Measurements from ENCODE around the gene DLGAP1. TPM values are rescaled to one million over a fixed set of nuclear protein-coding genes. Genes with fewer than 3 reads are reported as not detected.
A peak's percentile ranks its signal among the peaks of the same experiment; 100 is the strongest.

DLGAP1 gene
- total RNA-seq, 1 donor from 2014 or later: 18.5 TPM

- Mint-ChIP-seq H3K27me3 (ENCODE audit: insufficient read depth, low read depth) (peaks cover 2% of the 10 kb centered on the region), H3K27ac (peak overlapping the region; percentile 18), H3K36me3 (no peaks in the 10 kb centered on the region), H3K4me1 (peaks cover 50% of the 10 kb centered on the region), H3K9me3 (peaks cover 10% of the 10 kb centered on the region), H3K4me3 (no peak overlapping the region)
- no peaks in the 10 kb centered on the region for H3K9me3 ChIP-seq (ENCODE audit: low read depth)
- H3K4me3 ChIP-seq: no peak overlapping the region
- H4K20me1 ChIP-seq (ENCODE audit: low read depth): no peaks in the 10 kb centered on the region
- no peak overlapping the region for H3K27ac ChIP-seq
- no peaks in the 10 kb centered on the region for H3K79me2 ChIP-seq (ENCODE audit: low read depth)
- H3K27me3 ChIP-seq: no peaks in the 10 kb centered on the region
- no peak for TF ChIP-seq EZH2phosphoT487 (IDR thresholded peaks at IDR 0.05)
- TF ChIP-seq EZH2 (IDR thresholded peaks at IDR 0.05): no peak
- no peak for TF ChIP-seq CTCF (IDR thresholded peaks at IDR 0.05)
- no peaks in the 10 kb centered on the region for H3K36me3 ChIP-seq
- H3F3A ChIP-seq (ENCODE audit: low read depth): peaks cover 48% of the 10 kb centered on the region
- no peak for DNase-seq (ENCODE audit: low spot score)
- no peak overlapping the region for H3K9ac ChIP-seq
- H3K4me1 ChIP-seq: peaks cover 27% of the 10 kb centered on the region
- no peak overlapping the region for H3K4me2 ChIP-seq
- no peak overlapping the region for H2AFZ ChIP-seq (replicated peaks)
Measured at GRCh38 chr18:3667255-3668137, 787.6 kb downstream of the DLGAP1 start.

- Histone ChIP-seq H3K9me3 (ENCODE audit: low read depth) (no peaks in the 10 kb centered on the region), H3K79me2 (ENCODE audit: low read depth) (no peaks in the 10 kb centered on the region), H3K36me3 (no peaks in the 10 kb centered on the region), H3F3A (ENCODE audit: low read depth) (peaks cover 48% of the 10 kb centered on the region), H2AFZ (replicated peaks) (no peak overlapping the region), H3K4me3 (no peak overlapping the region), H3K27ac (peak overlapping the region; percentile 91), H4K20me1 (ENCODE audit: low read depth) (no peaks in the 10 kb centered on the region), H3K9ac (no peak overlapping the region), H3K4me1 (peaks cover 27% of the 10 kb centered on the region), H3K27me3 (no peaks in the 10 kb centered on the region), H3K4me2 (peak overlapping the region; percentile 74)
- Mint-ChIP-seq H3K4me3 (peak overlapping the region; percentile 78), H3K36me3 (peaks cover 3% of the 10 kb centered on the region), H3K9me3 (peaks cover 18% of the 10 kb centered on the region), H3K4me1 (peaks cover 48% of the 10 kb centered on the region), H3K27ac (peak overlapping the region; percentile 21), H3K27me3 (ENCODE audit: insufficient read depth, low read depth) (peaks cover 4% of the 10 kb centered on the region)
- no peak for DNase-seq (ENCODE audit: low spot score)
- TF ChIP-seq EZH2 (IDR thresholded peaks at IDR 0.05): no peak
- no peak for TF ChIP-seq EZH2phosphoT487 (IDR thresholded peaks at IDR 0.05)
- no peak for TF ChIP-seq CTCF (IDR thresholded peaks at IDR 0.05)
Measured at GRCh38 chr18:3666526-3667254, 788.4 kb downstream of the DLGAP1 start.

- TF ChIP-seq EZH2 (IDR thresholded peaks at IDR 0.05) (no peak), EZH2phosphoT487 (IDR thresholded peaks at IDR 0.05) (no peak), CTCF (IDR thresholded peaks at IDR 0.05) (peak; percentile 90)
- Histone ChIP-seq H3K4me2 (peak overlapping the region; percentile 74), H3F3A (ENCODE audit: low read depth) (peaks cover 48% of the 10 kb centered on the region), H4K20me1 (ENCODE audit: low read depth) (no peaks in the 10 kb centered on the region), H3K9ac (no peak overlapping the region), H3K36me3 (no peaks in the 10 kb centered on the region), H3K27me3 (no peaks in the 10 kb centered on the region), H2AFZ (replicated peaks) (no peak overlapping the region), H3K4me1 (peaks cover 22% of the 10 kb centered on the region), H3K4me3 (peak overlapping the region; percentile 39), H3K9me3 (ENCODE audit: low read depth) (no peaks in the 10 kb centered on the region), H3K79me2 (ENCODE audit: low read depth) (no peaks in the 10 kb centered on the region), H3K27ac (peak overlapping the region; percentile 91)
- Mint-ChIP-seq H3K36me3 (peaks cover 5% of the 10 kb centered on the region), H3K27me3 (ENCODE audit: insufficient read depth, low read depth) (peaks cover 4% of the 10 kb centered on the region), H3K27ac (peak overlapping the region; percentile 96), H3K4me3 (peak overlapping the region; percentile 78), H3K9me3 (peaks cover 20% of the 10 kb centered on the region), H3K4me1 (peaks cover 44% of the 10 kb centered on the region)
- DNase-seq (ENCODE audit: low spot score): peak; percentile 95
Measured at GRCh38 chr18:3665780-3666525, 789.2 kb downstream of the DLGAP1 start.
